GM23338 (cell line): ENCODE data around the gene C3orf49. TPM values are rescaled to one million over a fixed set of nuclear protein-coding genes. Genes with fewer than 3 reads are reported as not detected.

Source experiments
- ATAC-seq: fragments of 200-7000 bp; cut with Tn5 transposase; 3 replicates; pipeline ENCODE4 v1.9.1; 2020
- DNase-seq: peaks from one replicate; pipeline ENCODE4 v3.0.0-alpha.2; 2015; ENCODE audit warnings: low spot score
- H2AFZ ChIP-seq: fragments of 200-600 bp; sonication (generic); 2 replicates; pipeline ENCODE4 v1.8.0; 2016; ENCODE audit warnings: antibody characterized with exemption, mild to moderate bottlenecking, moderate library complexity
- H3F3A ChIP-seq: fragments of 200-600 bp; sonication (generic); replicated peaks from 2 replicates; pipeline ENCODE4 v1.8.0; 2017; ENCODE audit warnings: antibody characterized with exemption, mixed run types, low read depth
- H3K27ac ChIP-seq: fragments of 200-600 bp; sonication (generic); 2 replicates; pipeline ENCODE4 v1.6.1; 2016; ENCODE audit warnings: low read depth
- H3K27me3 ChIP-seq: fragments of 200-600 bp; sonication (generic); 2 replicates; pipeline ENCODE4 v1.8.0; 2016; ENCODE audit warnings: mild to moderate bottlenecking, mixed run types, moderate library complexity; ENCODE audit not compliant: insufficient read depth
- H3K36me3 ChIP-seq: fragments of 200-600 bp; sonication (generic); 2 replicates; pipeline ENCODE4 v1.8.0; 2016; ENCODE audit warnings: mild to moderate bottlenecking; ENCODE audit not compliant: insufficient read depth
- H3K4me1 ChIP-seq: fragments of 200-600 bp; sonication (generic); 2 replicates; pipeline ENCODE4 v1.8.0; 2016; ENCODE audit warnings: mild to moderate bottlenecking, moderate library complexity; ENCODE audit not compliant: insufficient read depth
- H3K4me2 ChIP-seq: fragments of 200-600 bp; sonication (generic); 2 replicates; pipeline ENCODE4 v1.7.1; 2017; ENCODE audit warnings: mixed run types
- H3K4me3 ChIP-seq: fragments of 200-600 bp; sonication (generic); 2 replicates; pipeline ENCODE4 v1.6.1; 2016; ENCODE audit warnings: mixed run types
- H3K79me2 ChIP-seq: fragments of 200-600 bp; sonication (generic); replicated peaks from 2 replicates; pipeline ENCODE4 v1.8.0; 2017; ENCODE audit warnings: mild to moderate bottlenecking; ENCODE audit not compliant: insufficient read depth
- H3K9me2 ChIP-seq: fragments of 200-600 bp; sonication (generic); 2 replicates; pipeline ENCODE4 v1.8.0; 2017; ENCODE audit not compliant: insufficient read depth
- H4K20me1 ChIP-seq: fragments of 200-600 bp; sonication (generic); replicated peaks from 2 replicates; pipeline ENCODE4 v1.8.0; 2017; ENCODE audit warnings: mild to moderate bottlenecking; ENCODE audit not compliant: insufficient read depth
- H3K27ac Mint-ChIP-seq: 2 replicates; pipeline ENCODE4 v1.8.0; 2020; ENCODE audit warnings: inconsistent platforms, mild to moderate bottlenecking, moderate library complexity, mixed read lengths
- H3K27me3 Mint-ChIP-seq: 3 replicates; pipeline ENCODE4 v1.8.0; 2022; ENCODE audit warnings: low read depth, mild to moderate bottlenecking, moderate library complexity, mixed read lengths, inconsistent platforms; ENCODE audit not compliant: insufficient read depth, poor library complexity
- H3K36me3 Mint-ChIP-seq: 3 replicates; pipeline ENCODE4 v1.8.0; 2021; ENCODE audit warnings: low read depth, mild to moderate bottlenecking, inconsistent platforms, moderate library complexity, mixed read lengths
- H3K4me1 Mint-ChIP-seq: 3 replicates; pipeline ENCODE4 v1.8.0; 2020; ENCODE audit warnings: mild to moderate bottlenecking, inconsistent platforms, mixed read lengths
- H3K4me3 Mint-ChIP-seq: 3 replicates; pipeline ENCODE4 v1.8.0; 2021; ENCODE audit warnings: moderate library complexity, mild to moderate bottlenecking, inconsistent platforms, mixed read lengths
- H3K9me3 Mint-ChIP-seq: 3 replicates; pipeline ENCODE4 v1.8.0; 2020; ENCODE audit warnings: moderate library complexity, mild to moderate bottlenecking, inconsistent platforms, mixed read lengths
- ETS1 ChIP-seq: IDR thresholded peaks from 2 replicates; pipeline ENCODE4 v1.6.1; 2016; ENCODE audit warnings: antibody characterized with exemption
- EZH2 ChIP-seq: fragments of 200-600 bp; sonication (generic); IDR thresholded peaks from one replicate; pipeline ENCODE4 v1.8.0; 2017; ENCODE audit warnings: antibody characterized with exemption, mild to moderate bottlenecking, low read depth; ENCODE audit not compliant: unreplicated experiment
- EZH2phosphoT487 ChIP-seq: fragments of 200-600 bp; sonication (generic); IDR thresholded peaks from one replicate; pipeline ENCODE4 v1.8.1; 2018; ENCODE audit warnings: antibody characterized with exemption; ENCODE audit not compliant: unreplicated experiment
- JUNB ChIP-seq: IDR thresholded peaks from one replicate; pipeline ENCODE4 v1.6.1; 2016; ENCODE audit warnings: antibody characterized with exemption; ENCODE audit not compliant: unreplicated experiment
- REST ChIP-seq: IDR thresholded peaks from one replicate; pipeline ENCODE4 v1.6.1; 2018; ENCODE audit warnings: antibody characterized with exemption; ENCODE audit not compliant: unreplicated experiment
- ZNF114 ChIP-seq: fragments of 250-450 bp; sonication (Bioruptor Pico); IDR thresholded peaks from 2 replicates; pipeline ENCODE4 v1.5.0; 2020; ENCODE audit warnings: mild to moderate bottlenecking, moderate library complexity
- ZNF462 ChIP-seq: fragments of 250-450 bp; sonication (Bioruptor Pico); IDR thresholded peaks from 2 replicates; pipeline ENCODE4 v1.5.0; 2020; ENCODE audit warnings: mild to moderate bottlenecking, moderate library complexity
- polyA plus RNA-seq: library from polyadenylated mRNA; unstranded; fragments of >200 nt; fragmentation: Nextera tagmentation; extraction: Ambion mirVana; gene quantifications from 2 replicates; pipeline ENCODE4 v1.2.1, GENCODE V29; 2016
- total RNA-seq: library from RNA; depleted of rRNA; stranded (reverse); fragments of >200 nt; shearing (Covaris generic); gene quantifications from 2 replicates; pipeline ENCODE4 v1.2.3, GENCODE V29; 2014

Gene C3orf49
- total and polyA plus RNA-seq, 2 experiments from 2014 or later, result 0.23 TPM; not detected in 1

- H3K4me1 ChIP-seq, result peaks cover 23% of the 10 kb centered on the region
- DNase-seq, result peak; percentile 68
- no peaks in the 10 kb centered on the region for H4K20me1 ChIP-seq
- H3K36me3 ChIP-seq, result no peaks in the 10 kb centered on the region
- Mint-ChIP-seq H3K4me3 (peak overlapping the region; percentile 27), H3K9me3 (peaks cover 3% of the 10 kb centered on the region; the same call in 1 of the 3 replicates), H3K27me3 (peaks cover 3% of the 10 kb centered on the region), H3K36me3 (0 out of 3 replicates have a peak, but pooled peaks cover 3% of the 10 kb centered on the region), H3K27ac (peak overlapping the region; percentile 29), H3K4me1 (peaks cover 31% of the 10 kb centered on the region)
- H3F3A ChIP-seq, result no peaks in the 10 kb centered on the region
- H3K4me3 ChIP-seq, result 0 out of 2 replicates have a peak overlapping the region, but pooled peaks have one; percentile 9
- H3K79me2 ChIP-seq, result peaks cover 29% of the 10 kb centered on the region
- peak overlapping the region; percentile 7; the same call in 1 of the 2 replicates for H3K27ac ChIP-seq
- TF ChIP-seq ETS1 (no peak), JUNB (no peak), ZNF462 (CRISPR knock-in tag) (peak; percentile 45; the same call in 1 of the 2 replicates), EZH2 (no peak), EZH2phosphoT487 (no peak), ZNF114 (CRISPR knock-in tag) (no peak), REST (no peak)
- ATAC-seq, result peak; percentile 70
- no peaks in the 10 kb centered on the region for H3K9me2 ChIP-seq
- no peaks in the 10 kb centered on the region for H3K27me3 ChIP-seq
- peak overlapping the region; percentile 44; the same call in 1 of the 2 replicates for H3K4me2 ChIP-seq
- H2AFZ ChIP-seq, result no peak overlapping the region
Observed at GRCh38 chr3:63847718-63848450, 28.8 kb downstream of the C3orf49 start.
